ENCODE results near the gene ABHD12B. TPM values are rescaled to one million over a fixed set of nuclear protein-coding genes. Genes with fewer than 3 reads are reported as not detected.

ABHD12B gene
- total RNA-seq, 1 donor from 2014 or later, result not detected

Other genes starting within 250 kb of the ABHD12B start
- gene SAV1, start 203.7 kb upstream of the ABHD12B start, total RNA-seq, result 16.4 and 28.7 TPM in 2 replicates
- 35.7 and 51.5 TPM in 2 replicates for gene NIN, start 40.9 kb upstream of the ABHD12B start, total RNA-seq
- 46.8 and 69.1 TPM in 2 replicates for gene PYGL, start 72.4 kb downstream of the ABHD12B start, total RNA-seq
- gene TRIM9, start 223.1 kb downstream of the ABHD12B start, total RNA-seq, result 0.06 and 0.19 TPM in 2 replicates

All from glomerular endothelial cell (primary cell).